Islet precursor cell (in vitro differentiated cells): ENCODE results near the gene BCAN.
"Not testable (repeated sequence)": the region's sequence is repeated elsewhere in the genome, so short reads cannot be mapped to it uniquely, and the experiment has no call there.

ENCODE experiments used
- DNase-seq: peaks from one replicate; pipeline ENCODE4 v3.0.0-alpha.2; 2018

The BCAN gene, protein sequence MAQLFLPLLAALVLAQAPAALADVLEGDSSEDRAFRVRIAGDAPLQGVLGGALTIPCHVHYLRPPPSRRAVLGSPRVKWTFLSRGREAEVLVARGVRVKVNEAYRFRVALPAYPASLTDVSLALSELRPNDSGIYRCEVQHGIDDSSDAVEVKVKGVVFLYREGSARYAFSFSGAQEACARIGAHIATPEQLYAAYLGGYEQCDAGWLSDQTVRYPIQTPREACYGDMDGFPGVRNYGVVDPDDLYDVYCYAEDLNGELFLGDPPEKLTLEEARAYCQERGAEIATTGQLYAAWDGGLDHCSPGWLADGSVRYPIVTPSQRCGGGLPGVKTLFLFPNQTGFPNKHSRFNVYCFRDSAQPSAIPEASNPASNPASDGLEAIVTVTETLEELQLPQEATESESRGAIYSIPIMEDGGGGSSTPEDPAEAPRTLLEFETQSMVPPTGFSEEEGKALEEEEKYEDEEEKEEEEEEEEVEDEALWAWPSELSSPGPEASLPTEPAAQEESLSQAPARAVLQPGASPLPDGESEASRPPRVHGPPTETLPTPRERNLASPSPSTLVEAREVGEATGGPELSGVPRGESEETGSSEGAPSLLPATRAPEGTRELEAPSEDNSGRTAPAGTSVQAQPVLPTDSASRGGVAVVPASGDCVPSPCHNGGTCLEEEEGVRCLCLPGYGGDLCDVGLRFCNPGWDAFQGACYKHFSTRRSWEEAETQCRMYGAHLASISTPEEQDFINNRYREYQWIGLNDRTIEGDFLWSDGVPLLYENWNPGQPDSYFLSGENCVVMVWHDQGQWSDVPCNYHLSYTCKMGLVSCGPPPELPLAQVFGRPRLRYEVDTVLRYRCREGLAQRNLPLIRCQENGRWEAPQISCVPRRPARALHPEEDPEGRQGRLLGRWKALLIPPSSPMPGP

DNA sequence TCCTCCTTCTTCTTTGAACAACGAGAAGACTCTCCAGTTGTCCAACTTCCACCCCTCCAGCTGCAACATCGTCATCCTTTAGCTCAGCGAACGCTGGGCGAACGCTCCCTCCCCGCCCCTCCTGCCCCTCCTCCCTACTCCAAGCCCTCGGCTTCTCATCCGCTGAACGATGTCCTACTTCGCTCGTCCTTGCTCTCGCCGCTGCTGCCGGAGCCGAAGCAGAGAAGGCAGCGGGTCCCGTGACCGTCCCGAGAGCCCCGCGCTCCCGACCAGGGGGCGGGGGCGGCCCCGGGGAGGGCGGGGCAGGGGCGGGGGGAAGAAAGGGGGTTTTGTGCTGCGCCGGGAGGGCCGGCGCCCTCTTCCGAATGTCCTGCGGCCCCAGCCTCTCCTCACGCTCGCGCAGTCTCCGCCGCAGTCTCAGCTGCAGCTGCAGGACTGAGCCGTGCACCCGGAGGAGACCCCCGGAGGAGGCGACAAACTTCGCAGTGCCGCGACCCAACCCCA lies at the start of gene BCAN:
TSS of gene BCAN (plus strand) at position 357 of the 504 bp plus-strand sequence. CDS start 3,938 bp downstream, outside the sequence.
- DNase-seq, result peak; percentile 87

GRCh38 chr1:156592158-156592909 lies 49.6 kb upstream of the BCAN start:
- DNase-seq, result peak; percentile 48

GRCh38 chr1:156592910-156593660 lies 48.8 kb upstream of the BCAN start:
- peak; percentile 38 for DNase-seq

DNA sequence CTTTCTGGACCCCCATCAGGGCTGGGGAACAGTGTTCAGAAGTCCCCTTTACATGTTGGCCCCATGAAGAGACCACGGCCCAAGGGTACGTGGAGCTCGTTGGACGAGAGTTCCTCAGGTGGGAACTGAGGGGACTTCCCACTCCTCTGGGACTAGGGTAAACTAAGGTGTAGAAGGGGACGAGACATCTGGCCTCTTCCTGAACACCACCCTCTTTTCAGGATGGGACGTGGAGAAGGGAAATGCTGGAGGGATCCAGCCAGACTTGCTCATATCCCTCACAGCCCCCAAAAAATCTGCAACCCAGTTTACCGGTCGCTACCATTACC lies 48.3 kb upstream of the BCAN start:
- DNase-seq, result peak; percentile 21

DNA sequence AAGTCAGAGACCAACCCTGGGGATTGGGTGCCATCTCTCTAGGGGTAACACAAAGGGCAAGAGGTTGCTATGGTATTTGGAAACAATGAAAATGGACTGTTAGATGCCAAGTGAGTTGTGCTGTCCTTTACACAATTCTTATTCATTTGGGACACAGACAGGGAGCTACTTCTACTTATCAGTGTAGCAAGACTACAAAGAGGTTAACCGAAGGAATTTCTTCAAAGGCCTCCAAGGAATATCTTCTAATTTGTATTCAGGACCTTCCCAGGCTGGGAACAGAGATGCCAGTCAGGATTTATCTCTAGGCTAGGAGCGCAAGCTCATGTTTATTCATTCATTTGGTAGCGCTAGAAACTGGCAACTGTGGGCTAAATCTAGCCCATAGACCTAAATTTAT lies 47.7 kb upstream of the BCAN start:
- DNase-seq, result no peak

DNA sequence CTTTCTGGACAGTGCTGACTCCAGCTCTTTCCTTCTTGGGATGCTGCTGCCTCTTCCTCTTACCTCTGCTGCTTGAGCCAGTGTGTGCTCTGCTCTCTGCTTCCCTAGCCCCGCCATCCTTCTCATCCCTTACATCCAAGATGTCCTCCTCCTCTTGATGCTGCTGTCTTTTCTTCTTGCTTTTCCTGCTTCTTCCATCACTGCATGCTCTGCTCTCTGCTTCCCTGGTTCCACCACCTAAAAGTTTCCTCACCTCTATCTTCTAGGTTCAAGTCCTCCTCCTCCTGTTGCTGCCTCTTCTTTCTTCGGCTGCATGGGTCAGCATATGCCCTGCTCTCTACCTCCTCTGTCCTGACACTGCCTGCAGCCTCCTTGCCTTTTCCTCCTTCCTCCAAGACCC lies 46.9 kb upstream of the BCAN start:
- no peak for DNase-seq

GRCh38 chr1:156596426-156596825 lies 45.5 kb upstream of the BCAN start:
- no peak for DNase-seq

DNA sequence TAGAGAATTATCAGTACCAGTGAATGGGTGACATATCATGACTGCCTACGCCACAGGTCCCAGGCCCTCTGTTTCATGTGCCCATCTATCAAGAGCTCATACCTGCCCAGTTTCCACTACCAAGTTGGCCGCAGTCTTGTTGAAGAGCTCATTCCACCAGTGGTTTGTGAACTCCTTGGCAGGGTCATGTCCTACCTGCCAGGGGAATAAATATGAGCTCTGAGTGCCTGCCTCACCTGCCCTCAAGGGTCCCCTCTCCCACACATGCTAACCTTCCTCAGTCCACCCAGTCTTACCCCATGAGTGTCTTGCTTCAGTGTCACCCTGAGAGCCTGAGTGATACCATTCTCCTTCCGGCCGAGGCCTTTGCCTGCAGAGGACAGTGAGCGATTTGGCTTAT lies 43.8 kb upstream of the BCAN start:
- DNase-seq, result no peak

DNA sequence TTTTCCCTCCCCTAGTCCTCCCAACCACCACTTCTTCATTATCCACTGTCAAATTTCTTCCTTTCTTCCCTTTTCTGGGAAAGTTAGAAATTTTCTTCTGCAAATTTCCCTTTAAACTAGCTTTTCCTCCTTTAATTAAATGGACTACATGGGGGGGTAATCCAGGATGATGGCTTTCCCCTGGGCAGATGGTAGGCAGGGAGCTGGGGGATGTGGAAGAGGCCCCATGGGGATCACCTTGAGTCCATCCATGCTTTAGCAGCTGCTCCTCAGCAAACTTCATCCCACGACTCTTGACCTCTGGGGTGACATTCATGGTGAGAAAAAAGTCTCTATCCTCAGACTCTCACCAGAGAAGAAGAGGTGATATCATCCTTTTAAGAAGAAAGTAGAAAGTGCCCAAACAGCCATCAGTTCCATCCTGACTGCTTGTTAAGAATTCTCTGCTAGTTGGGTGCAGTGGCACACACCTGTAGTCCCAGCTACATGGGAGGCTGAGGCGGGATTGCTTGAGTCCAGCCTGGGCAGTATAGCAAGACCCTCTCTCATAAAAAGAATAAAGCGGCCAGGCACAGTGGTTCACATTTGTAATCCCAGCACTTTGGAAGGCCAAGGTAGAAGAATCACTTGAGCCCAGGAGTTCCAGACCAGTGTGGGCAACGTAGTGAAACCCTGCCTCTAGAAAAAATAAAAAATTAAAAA lies 43.0 kb upstream of the BCAN start:
- no peak for DNase-seq

GRCh38 chr1:156599811-156600210 lies 42.1 kb upstream of the BCAN start:
- no peak for DNase-seq

DNA sequence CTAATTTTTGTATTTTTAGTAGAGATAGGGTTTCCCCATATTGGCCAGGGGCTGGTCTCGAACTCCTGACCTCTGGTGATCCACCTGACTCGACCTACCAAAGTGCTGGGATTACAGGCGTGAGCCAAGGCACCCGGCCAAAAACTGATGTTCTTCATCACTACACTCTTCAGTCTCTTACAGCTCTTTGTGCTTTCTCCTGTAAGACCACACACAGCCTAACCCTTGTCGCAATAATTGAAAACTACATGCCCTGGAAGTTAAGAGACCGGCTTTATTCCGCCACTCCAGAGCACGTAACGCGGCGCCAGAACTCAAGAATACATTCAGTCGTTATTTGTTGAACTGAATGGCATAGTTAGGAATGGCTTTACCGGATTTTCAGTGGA lies 41.2 kb upstream of the BCAN start:
- DNase-seq, result no peak

DNA sequence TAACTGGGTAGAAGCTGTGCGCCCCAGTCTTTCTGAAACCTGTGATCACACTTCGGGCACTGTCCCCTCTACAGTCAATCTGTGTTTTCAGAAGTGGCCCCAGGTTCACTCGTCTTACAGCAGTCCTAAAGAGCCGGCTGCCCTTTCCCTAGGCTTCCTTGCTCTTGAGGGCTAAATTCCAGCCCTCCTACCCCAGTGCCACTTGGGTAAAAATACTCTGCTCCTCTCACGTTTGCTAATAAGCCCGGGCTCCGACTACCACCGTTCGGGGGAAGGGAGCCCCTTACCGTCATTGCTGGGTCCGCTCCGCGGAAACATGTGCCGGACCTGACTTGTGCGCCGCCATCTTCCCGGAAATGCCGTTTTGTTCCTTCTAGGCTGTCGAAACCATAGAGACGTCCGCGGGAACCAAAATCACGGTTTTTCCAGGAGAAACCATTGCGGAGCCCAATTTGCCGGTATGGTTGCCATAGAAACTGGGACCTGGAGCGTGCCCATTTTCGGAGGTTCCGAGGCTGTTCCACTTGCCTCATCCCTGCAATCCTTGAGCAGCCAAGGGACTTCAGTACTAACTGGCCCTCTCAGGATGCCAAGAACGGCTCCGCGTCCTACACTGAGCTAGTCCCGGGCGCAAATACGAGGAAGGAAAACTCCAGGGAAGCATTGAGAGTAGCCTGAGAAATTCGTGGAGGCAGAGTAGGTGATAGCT lies 40.6 kb upstream of the BCAN start, which contains the start of gene GPATCH4:
TSS of gene GPATCH4 (minus strand) at position 358 of the 709 bp plus-strand sequence.
- peak; percentile 92 for DNase-seq

DNA sequence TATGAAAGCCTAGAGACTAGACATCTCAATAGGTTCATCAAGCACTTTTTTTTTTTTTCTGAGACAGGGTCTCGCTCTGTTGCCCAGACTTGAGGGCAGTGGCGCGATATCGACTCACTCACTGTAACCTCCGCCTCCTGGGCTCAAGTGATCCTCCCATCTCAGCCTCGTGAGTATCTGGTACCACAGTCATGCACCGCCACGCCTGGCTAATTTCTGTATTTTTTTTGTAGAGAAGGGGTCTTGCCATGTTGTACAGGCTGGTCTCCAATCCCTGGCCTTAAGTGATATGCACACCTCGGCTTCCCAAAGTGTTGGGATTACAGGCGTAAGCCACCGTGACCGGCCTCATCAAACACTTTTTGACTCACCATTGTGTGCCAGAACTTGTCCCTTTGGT lies 40.0 kb upstream of the BCAN start:
- DNase-seq, result no peak

DNA sequence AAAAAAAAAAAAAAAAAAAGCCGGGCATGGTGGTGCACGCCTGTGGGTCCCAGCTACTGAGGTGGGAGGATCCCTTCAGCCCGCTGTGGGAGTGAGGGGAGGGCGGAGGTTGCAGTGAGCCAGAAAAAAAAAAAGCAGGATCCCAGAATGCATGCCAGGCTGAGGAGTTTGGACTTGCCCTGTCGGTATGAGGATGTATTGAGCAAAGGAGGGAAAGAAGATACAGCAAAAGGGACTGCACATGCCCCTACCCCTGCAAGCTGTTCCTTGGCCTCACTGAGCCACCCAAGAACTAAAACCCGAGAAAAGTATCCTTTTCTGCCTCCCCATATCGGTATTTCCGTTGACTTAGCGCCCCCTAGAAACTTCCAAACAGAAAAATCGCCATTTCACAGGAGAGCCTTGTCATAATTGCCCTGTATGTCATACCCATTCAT lies 39.3 kb upstream of the BCAN start:
- DNase-seq, result peak; percentile 47

GRCh38 chr1:156607344-156607743 lies 34.6 kb upstream of the BCAN start:
- DNase-seq, result not testable (repeated sequence)

- DNase-seq, result peak; percentile 82
Measured at GRCh38 chr1:156608036-156608674, 33.8 kb upstream of the BCAN start.

- no peak for DNase-seq
Measured at GRCh38 chr1:156608981-156609380, 32.9 kb upstream of the BCAN start.

DNA sequence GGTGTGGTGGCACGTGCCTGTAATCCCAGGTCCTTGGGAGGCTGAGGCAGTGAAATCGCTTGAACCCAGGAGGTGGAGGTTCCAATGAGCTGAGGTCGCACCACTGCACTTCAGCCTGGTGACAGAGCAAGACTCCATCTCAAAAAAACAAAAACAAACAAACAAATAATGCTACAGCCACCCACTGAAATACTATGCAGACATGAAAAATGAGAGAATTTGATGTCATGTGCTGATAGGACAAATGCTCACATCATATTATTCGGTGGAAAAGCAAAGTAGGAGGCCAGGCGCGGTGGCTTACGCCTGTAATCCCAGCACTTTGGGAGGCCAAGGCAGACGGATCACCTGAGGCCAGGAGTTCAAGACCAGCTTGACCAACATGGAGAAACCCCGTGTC lies 31.8 kb upstream of the BCAN start:
- not testable (repeated sequence) for DNase-seq

DNA sequence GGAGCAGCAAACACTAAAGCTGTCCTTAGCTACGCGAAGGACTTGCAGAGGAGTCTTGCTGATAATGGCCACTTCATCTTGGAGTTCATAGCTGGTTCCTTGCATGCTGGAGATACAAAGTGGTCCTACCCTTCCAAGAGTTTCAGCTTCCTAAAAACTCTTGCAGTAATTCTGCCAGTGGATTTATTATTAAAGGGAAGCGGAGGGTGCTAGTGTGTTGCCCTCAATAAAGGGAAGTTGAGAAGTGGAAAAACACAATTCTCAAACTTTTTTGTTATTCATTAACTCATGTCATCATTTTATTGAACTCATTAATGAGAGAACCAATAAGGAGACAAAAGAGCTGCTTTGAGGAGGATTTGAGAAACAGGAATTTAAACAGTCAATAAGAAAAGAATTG lies 29.3 kb upstream of the BCAN start:
- DNase-seq, result no peak

GRCh38 chr1:156615946-156616345 lies 26.0 kb upstream of the BCAN start:
- no peak for DNase-seq
